ENCODE measurements around the gene CBLB.
"Not testable (repeated sequence)": the region's sequence is repeated elsewhere in the genome, so short reads cannot be mapped to it uniquely, and the experiment has no call there.

The CBLB gene

DNA sequence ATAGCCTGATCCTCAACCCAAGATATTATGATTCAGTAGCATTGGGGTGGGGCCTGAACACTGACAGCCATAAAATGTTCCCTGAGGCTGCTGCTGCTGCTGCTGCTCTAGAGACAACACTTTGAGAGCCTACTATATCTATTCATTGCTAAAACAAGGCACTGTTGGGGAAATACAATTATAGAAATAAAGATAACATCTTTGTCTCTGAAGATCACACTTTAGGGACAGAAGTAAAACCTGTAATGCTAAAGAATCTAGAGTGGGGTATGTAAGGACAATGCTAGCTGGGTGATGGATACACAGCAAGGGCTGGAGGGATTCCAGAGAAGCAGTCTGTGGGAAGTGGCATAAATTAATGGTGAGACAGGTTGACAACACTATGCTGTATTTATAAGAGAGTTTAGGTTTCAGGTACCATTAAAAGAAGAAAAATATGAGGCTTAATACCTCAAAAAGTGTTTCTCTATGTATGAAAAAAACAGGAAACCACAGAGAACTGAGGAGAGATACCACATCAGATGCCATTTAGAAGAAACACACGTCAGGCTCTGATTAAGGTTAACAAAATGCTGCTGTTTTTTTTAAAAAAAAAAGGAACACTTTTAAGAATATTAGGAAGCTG is 115.9 kb downstream of the CBLB start:
- no peak for DNase-seq (ENCODE audit: low spot score)

DNA sequence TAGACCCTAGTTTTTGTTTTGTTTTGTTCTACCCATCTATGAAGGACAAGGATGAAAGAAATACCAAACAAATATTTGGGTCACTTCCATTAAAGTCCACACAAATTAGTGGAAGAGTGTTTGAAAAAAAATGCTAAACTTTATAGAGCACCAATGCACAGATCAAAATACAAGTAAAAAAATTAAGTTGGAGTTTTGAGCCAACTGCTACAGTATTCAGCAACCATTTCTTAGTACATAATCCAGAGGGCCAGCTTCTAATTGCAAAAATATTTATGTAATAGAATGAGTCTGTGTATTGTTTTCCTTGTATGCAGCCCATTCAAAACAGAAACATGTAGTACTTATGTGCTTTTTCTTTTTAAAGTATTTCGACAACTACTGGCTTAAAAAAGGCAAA is 121.1 kb downstream of the CBLB start:
- DNase-seq (ENCODE audit: low spot score) = no peak

DNA sequence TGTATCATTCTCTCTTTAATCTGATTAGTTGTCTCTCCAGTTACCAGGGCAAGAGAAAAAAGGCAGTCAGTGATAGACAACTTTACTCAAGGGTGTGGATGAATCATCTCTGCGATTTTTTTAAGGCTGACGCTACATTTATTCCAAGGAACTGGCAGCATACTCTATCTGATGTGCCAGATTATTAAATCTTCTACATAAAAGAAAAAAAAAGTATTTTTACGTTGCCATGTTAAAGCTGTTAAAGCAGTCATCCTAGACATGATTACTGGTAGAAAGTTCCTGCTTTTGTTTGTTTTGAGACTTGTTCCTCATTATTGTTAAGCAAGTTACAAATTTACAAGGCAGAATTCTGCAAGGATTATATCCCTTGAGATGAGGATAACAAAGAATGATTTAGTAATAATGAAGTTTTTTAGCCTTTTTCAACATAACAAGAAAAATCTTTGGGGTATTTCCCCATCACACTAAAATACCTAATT is 121.7 kb downstream of the CBLB start:
- no peak for DNase-seq (ENCODE audit: low spot score)

DNA sequence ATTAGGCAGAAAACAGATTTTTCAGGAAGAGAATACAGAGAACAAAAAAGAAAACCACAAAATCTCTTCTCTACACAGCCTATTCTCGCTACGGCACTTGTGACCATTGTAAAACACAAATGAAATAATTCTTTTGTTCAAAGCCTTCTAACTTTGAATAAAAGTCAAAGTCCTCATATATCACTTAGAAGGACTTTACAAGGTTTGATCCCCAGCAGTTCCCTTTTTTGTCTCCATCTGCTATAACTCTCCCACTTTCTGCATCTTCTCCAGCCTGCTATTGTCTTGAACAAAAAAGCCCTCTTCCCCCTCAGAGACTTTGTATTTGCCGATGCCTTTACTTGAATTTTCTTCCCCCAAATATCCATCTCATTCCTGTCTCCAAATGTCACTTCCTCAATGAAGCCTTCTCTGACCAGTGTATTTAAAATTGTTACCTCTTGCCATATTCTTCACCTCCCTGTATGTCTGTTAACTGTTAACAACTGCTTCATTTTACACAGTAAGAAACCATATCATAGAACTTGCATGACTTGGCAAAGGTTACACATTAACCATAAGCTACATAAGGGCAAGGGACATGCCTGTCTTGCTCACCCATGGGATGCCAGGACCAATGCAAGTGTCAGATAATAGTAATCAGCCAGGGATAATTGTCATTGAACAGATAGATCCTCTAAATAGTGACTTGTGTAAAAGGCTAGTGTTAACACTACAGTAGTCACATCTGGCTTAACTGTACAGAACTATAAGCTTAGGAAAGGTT is 122.4 kb downstream of the CBLB start:
- DNase-seq (ENCODE audit: low spot score) = no peak

DNA sequence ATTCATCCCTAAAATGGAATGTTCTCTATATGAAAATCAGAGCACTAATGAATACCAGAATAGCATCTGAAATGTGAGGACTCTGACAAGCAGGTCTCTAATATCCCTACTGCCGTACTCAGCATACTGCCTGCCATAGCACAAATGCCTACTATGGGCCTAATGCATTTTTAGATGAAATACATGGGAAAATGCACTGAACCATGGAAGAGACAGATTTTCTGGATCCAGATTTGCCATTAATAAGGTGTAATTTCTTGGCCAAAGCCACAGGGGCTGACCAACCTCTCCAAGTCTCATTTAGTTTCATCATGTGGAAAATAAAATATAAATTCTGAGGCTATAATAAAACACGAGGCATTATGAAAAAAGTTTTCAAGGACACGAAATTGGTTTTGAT is 123.8 kb downstream of the CBLB start:
- DNase-seq (ENCODE audit: low spot score) = no peak

DNA sequence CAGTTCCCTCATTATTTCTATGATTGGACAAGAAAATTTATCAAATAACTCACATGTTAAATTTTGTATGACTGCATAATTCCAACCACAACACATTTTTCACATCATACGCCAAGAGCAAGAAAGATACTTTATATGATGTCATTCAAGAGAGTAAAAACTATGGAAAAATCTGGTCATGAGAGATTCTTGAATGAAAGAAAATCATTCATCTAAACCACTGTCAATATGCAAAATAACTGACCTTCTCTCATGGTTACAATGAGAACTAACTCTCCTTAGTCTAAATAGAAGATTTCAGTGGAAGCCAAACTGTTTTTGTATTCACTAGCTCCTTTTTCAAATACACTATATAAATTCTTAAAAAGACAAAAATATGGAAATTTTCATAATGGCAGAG is 124.6 kb downstream of the CBLB start:
- DNase-seq (ENCODE audit: low spot score) = no peak

DNA sequence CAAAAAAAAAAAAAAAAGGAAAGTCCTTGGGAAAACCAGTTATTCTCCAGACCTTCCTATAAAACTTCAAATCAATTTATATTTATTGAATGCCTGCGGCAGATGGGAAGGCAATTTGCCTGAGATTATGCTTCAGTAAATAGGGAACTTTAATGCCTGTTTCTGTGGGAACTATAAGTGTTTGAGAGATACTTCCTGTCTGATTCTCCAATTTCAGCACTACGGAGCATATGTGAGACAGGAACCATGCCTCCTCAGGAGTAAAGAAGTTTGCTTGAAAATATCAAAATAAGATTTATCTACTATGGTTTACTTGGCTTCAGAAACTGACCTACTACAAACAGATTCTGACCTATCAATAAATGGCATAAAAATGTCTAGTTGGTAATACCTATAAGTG is 135.5 kb downstream of the CBLB start:
- no peak for DNase-seq (ENCODE audit: low spot score)

DNA sequence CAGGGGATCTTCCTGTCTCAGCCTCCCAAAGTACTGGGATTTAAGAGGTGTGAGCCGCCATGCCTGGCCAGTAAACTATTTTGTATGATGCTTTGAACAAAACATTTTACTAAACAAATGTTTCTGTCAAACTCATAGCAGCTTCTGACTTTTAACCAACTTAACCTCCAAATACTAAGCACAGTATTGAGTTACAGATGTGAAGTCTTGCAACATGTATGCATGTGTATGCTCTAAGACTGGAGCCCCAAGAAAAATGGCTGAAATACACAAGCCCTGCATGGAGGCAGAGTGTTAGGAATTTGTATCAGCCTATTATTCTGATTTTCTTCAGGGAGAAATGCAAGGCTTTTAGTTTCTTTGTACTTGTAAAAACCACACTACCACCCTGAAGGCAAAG is 137.1 kb downstream of the CBLB start:
- DNase-seq (ENCODE audit: low spot score) = no peak

DNA sequence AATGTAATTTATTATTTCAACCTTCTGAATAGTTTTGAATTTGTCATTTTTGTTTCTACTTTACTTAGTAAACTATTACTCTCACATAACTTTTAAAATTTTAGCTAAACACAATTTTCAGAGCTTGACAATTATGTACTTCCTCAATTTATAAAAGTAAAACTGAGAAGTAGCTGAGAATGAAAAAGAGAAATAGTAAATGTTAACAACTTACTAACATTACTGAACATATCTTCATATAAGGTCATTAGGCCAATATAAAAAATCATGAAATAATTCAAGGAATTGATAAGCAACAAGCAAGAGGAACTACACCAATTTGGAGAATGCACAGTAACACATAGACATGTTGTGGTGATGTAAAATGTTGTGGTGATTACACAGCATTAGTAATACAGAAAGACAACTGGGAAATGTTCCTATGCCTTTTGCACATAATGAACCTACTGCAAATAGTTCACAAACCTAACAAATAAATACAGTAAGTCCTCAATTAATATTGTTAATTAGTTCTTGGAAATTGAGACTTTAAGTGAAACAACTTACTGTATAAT is 137.9 kb downstream of the CBLB start:
- DNase-seq (ENCODE audit: low spot score) = no peak

DNA sequence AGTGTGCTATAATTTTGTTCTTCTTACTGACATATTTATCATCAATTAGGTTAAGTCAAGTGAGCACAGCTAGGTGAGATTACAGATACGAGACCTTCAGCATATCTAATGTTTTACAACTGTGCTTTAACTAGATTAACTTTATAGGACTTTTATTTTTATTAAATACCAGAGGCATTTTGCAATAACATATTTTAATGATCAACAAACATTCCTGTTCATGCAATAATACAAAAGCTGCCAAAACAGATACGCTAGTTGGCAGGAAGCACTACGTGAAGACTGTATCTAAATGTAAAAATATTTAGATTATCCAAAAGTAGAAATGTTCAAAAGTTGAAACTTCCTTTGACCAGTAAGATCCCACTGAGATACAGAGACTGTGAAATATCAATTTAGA is 139.1 kb downstream of the CBLB start:
- DNase-seq (ENCODE audit: low spot score) = no peak

DNA sequence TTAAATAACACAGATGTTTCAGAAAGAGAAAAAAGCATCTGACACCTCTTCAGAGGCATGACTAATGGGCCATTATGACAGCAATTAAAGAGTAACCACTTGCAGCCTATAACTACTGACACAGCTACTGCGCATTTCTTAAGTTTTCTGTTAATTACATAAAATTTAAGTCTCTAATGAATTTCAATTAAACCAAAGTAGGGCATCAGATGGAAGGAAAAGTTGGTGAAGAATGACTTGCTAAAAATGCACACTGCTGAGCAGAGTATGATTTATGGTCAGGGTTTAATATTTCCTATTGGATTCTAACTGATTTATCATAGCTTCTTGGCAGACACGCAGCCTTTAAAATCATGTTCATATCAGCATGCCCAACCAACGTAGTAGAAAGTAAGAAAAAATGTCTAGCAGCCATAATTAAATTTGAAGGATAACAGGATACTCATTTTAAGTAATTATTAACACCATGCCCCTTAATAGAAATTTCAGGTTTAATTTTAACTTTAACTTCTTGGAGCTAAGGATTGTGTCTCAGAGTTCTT is 140.0 kb downstream of the CBLB start:
- DNase-seq (ENCODE audit: low spot score) = no peak

DNA sequence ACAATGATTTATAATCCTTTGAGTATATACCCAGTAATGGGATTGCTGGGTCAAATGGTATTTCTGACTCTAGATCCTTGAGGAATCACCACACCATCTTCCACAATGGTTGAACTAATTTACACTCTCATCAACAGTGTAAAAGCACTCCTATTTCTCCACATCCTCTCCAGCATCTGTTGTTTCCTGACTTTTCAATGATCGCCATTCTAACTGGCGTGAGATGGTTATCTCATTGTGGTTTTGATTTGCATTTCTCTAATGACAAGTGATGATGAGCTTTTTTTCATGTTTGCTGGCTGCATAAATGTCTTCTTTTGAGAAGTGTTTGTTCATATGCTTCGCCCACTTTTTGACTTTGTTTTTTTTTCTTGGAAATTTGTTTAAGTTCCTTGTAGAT is 141.8 kb downstream of the CBLB start:
- not testable (repeated sequence) for DNase-seq (ENCODE audit: low spot score)

DNA sequence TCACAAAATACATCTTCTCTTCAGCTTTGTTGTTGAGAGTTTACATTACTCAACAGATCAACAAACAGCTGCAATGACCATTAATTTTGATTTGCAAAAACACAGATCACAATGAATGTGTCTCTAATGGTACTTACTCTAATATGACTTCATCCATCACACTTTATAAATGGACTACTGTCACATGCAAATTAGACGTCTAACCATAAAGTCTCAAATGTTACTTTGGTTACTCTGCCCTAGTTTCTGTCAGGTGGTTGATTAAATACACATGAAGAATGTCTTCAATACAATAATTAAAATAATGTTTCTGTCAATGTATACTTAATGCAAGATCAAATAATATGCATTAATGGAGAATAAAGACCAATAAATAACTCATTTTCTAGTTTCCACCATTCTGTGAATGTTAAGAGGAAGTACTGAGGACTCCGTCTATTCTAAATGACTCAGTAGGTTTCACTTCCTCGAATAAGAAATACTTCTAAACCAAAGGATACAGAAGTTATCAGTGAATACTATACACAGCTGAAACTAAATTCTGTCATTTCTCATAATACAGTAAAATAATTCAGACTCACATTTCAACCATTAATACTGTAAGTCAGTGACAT is 145.8 kb downstream of the CBLB start:
- DNase-seq (ENCODE audit: low spot score) = no peak

DNA sequence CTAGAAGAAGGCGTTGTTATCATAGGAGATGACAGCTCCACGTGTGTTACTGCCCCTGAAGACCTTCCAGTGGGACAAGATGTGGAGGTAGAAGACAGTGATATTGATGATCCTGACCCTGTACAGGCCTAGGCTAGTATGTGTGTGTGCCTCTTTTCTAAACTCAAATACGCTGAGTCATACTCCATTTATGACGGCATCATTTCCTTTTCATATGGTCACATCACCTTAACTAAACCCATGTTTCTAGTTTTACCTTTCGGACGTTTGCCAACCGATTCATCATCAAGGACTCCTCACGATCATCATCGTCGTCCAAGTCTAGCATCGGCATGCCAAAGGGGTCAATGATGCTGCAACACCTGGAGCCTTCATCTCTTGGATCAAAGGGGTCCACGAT is 149.0 kb downstream of the CBLB start:
- DNase-seq (ENCODE audit: low spot score) = no peak

DNA sequence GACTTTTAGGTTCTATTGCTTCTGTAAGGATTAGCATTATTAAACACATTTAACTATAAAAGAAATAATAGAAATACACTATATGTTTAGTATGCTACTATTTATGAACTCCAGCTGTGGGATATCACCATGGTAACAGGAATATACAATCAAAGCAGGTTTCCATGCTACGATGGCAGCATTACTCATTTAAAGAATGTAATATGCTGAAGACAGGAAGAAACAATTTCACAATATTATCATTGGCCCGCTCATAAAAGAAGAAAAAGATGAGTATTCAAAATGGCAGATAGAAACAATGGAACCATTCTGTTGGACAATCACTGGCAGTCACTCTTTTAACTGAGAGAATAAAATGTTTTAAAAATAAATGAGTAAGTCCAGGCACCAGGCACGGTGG is 153.4 kb downstream of the CBLB start:
- DNase-seq (ENCODE audit: low spot score) = no peak

DNA sequence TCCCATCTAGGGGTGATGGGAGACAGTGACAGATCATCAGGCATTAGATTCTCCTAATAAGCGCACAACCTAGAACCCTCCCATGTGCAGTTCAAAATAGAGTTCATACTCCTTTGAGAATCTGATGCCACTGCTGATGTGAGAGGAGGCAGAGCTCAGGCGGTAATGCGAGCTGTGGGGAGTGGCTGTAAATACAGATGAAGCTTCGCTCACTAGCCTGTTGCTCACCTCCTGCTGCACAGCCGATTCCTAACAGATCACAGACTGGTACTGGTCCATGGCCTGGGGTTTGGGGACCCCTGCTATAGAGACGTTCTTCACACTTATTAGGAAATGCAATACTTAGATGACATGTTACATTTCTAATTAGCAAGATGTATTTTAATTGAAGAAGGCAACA is 154.4 kb downstream of the CBLB start:
- no peak for DNase-seq (ENCODE audit: low spot score)

DNA sequence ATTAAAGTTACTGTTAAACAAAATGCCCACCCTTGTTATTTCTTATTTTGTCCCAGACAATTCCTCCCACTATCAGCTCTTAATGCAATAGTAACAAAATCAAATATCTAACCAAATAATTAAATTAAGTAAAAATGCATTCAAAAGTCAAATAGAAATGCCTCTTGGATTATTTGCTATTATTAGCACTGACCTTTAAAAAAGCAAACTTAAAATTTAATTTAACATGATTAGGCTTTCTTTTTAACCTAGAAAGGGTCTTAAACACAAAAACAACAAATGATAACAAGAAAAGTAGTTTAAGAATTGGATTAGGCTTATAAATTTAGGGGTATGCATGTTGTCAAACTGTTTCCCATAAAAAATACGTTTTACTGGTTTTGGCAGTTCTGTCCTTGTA is 159.8 kb downstream of the CBLB start:
- DNase-seq (ENCODE audit: low spot score) = no peak

DNA sequence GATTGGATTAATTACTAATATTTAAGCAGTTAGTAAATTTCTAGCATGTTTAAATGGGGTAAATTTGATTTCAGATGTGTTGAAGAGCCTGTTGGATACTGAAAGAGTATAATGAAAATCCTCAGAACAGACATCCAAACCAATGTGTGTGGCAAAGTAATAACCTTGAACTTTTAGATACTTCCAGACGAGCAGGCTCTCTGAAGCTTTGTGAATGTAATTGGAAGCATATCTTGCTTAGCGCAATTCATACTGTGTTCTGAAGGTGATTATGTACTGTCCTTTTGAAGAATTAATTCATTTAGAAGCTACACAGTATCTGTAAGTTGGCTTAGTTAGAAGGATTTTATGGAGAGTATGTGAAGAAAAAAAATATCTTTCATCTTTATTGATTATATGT is 161.8 kb downstream of the CBLB start:
- no peak for DNase-seq (ENCODE audit: low spot score)

DNA sequence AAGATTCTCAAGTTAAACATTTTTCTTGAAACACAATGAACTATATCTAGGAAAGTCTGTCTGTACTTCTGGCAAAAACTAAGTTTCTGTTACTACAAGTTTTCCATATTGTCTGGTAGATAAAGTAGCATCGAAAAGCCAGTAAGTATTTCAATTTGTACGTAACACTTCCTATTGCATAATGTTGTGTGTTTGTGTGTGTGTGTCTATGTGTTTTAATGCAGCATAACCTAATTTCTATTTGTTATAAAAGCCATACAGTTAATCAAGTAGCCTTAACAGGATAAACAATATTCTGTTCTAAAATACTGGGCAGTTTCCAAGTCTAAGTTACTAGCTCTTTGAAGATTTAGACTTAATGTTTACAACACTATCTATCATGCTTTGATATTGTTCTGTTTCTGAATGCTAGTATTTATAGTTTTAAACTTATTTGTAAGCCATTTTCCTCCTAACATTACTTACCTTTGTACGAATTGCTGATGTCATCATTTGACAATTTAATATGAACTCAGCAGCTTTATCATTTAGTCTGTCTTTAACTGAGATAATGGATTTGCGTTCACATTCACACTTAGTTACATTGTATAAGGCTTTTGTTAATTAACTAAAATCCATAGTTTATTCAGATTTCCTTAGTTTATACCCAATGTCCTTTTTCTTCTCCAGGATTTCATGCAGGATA is 163.9 kb downstream of the CBLB start:
- DNase-seq (ENCODE audit: low spot score) = no peak

DNA sequence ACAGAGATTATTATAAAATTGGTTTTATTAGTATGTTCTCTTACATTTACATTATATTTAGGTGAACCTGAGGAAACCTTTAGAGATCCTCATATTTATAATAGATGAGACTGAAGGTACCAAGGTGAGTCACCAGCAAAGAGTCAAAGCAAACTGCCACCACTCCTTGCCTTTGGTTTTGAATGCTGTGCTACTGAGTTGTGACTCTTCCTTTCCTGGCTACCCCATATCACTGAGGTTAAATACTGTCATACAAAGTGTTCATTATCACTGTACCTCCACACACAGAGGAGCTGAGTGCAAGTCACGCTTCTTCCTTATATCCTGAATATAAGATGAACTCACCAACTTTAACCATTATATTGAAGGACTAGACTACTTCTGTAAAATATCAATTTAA is 168.2 kb downstream of the CBLB start:
- DNase-seq (ENCODE audit: low spot score) = no peak

DNA sequence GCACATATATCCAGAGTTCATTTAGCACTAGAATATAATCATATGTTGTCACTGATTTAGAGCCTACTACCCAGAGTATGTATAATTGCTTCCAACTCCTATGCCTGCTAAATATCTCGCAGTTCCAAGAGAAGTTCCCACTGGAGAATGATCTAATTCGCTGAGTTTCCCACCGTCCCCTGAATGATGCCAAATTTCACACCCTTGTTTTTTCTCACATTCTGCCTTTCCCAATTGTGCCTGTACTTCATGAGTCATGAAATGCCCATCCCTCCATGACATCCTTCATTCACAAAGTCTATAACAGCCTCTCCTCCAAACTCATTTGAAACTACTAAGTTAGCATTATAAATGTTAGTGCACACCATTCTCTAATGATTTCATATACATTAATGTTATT is 177.2 kb downstream of the CBLB start:
- DNase-seq (ENCODE audit: low spot score) = no peak

DNA sequence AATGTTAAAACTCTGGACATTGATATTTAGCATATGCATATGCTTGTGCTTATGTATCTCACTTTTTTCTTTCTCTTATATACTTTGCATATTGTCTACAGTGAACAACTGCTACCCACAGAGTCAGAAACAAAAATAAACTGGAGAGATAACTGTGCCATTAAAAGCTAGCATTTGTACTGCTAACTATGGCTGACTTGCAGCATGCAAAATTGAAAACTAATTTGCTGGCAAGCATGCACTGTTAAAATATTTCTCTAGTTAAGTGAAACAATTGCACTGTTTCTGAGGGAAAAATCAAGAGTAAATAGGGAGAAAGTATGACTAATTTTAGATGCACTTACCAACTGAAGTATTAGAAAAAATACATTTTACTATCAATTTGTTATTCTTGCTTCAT is 177.8 kb downstream of the CBLB start:
- DNase-seq (ENCODE audit: low spot score) = no peak
